HUES48 (cell line): ENCODE data around the gene CARD10.
"Not testable (repeated sequence)": the region's sequence is repeated elsewhere in the genome, so short reads cannot be mapped to it uniquely, and the experiment has no call there.

ENCODE experiments used
- H3K27ac ChIP-seq: one replicate; pipeline ENCODE4 v1.7.0; 2013; ENCODE audit warnings: low read depth, low read length, inconsistent platforms
- H3K27me3 ChIP-seq: 2 replicates; pipeline ENCODE4 v1.6.1; 2013; ENCODE audit warnings: mild to moderate bottlenecking, low read length; ENCODE audit not compliant: control insufficient read depth, insufficient read depth
- H3K36me3 ChIP-seq: 2 replicates; pipeline ENCODE4 v1.6.1; 2013; ENCODE audit warnings: low read length; ENCODE audit not compliant: control insufficient read depth, insufficient read depth
- H3K4me1 ChIP-seq: 2 replicates; pipeline ENCODE4 v1.6.1; 2013; ENCODE audit warnings: mild to moderate bottlenecking, low read length; ENCODE audit not compliant: control insufficient read depth, insufficient read depth
- H3K4me3 ChIP-seq: 2 replicates; pipeline ENCODE4 v1.5.1; 2013; ENCODE audit warnings: mild to moderate bottlenecking, low read depth, low read length
- H3K9ac ChIP-seq: 2 replicates; pipeline ENCODE4 v1.6.1; 2013; ENCODE audit warnings: mild to moderate bottlenecking, low read depth, low read length, moderate library complexity
- H3K9me3 ChIP-seq: 2 replicates; pipeline ENCODE4 v1.6.1; 2013; ENCODE audit warnings: low read length; ENCODE audit not compliant: control insufficient read depth, insufficient read depth

CARD10 gene

DNA sequence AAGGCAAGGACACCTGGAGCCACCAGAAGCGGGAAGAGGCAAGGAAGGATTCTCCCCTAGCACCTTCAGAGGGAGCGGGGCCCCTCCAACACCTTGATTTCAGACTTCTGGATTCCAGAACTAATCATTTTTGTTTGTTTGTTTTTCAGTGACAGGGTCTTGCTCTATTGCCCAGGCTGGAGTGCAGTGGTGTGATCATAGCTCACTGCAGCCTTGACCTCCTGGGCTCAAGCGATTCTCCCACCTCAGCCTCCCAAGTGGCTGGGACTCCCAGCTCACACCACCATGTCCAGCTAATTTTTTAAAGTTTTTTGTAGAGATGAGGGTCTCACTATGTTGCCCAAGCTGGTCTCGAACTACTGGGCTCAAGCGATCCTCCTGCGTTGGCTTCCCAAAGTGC, 20.6 kb upstream of the CARD10 start:
- H3K36me3 ChIP-seq, H3K27me3 ChIP-seq, H3K9me3 ChIP-seq, H3K4me3 ChIP-seq, H3K27ac ChIP-seq, H3K9ac ChIP-seq, H3K4me1 ChIP-seq: not testable (repeated sequence)

DNA sequence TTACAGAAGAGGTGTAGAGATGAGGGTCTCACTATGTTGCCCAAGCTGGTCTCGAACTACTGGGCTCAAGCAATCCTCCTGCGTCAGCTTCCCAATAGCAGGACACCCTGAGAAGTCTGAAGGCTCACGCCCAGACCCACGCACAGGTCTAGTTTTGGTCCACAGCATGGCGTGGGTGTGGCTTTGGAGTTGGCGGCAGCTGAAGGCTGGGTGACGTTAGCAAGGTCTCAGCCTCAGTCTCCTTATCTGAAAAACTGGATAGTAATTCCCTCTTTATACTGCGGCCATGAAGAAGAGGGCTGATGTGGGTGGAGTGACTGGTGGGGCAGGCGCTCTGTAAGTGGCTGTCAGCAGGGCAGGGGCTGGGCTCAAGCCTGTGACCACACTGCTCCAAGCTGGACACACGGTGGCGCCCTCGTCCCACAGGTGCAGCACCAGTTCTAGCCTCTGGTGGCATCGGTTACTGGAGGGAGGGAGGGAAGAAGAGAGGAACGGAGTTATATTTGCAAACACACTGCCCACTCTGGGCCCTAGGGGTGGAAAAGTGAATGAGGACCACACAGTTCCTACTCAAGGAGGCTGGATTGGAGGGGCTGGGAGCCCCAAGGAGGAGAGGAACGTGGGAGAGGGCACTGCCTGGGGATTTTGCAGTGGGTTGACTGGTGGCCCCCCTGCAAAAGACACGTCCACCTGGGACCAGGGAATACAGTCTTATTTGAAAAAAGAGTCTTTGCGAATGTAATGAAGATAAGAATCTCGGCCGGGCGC, 19.6 kb upstream of the CARD10 start:
- Histone ChIP-seq H3K27me3 (no peaks in the 10 kb centered on the region), H3K4me1 (peaks cover 4% of the 10 kb centered on the region; the same call in 1 of the 2 replicates), H3K4me3 (no peak overlapping the region), H3K9ac (no peak overlapping the region), H3K36me3 (no peaks in the 10 kb centered on the region), H3K27ac (no peak overlapping the region), H3K9me3 (no peaks in the 10 kb centered on the region)

DNA sequence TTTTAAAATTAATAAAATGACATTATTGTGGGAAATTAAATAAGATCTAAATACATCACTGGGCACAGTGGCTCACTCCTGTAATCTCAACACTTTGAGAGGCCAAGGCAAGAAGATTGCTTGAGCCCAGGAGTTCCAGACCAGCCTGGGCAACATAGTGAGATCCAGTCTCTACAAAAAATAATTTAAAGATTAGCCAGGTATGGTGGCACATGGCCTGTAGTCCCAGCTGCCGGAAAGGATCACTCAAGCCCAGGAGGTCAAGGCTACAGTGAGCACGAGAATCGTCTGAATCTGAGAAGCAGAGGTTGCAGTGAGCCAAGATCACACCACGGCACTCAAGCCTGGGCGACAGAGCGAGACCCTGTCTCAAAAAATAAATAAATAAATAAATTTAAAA, 15.9 kb upstream of the CARD10 start:
- Histone ChIP-seq H3K27me3 (no peaks in the 10 kb centered on the region), H3K27ac (no peak overlapping the region)

DNA sequence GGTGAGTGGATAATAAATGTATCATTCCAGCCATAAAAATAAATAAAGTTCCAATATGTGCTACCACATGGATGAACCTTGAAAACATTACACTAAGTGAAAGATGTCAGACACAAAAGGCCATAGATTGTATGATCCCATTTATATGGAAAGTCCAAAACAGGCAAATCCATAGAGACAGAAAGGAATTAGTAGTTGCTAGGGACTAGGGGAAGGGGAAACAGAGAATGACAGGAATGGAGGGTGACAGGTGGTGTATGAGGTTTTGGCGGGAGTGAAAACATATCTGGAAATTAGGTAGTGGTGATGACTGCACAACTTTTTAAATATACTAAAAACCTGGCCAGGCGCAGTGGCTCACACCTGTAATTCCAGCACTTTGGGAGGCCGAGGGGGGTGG, 15.2 kb upstream of the CARD10 start:
- no peaks in the 10 kb centered on the region for H3K27me3 ChIP-seq
- no peaks in the 10 kb centered on the region for H3K9me3 ChIP-seq
- no peak overlapping the region for H3K27ac ChIP-seq
- H3K36me3 ChIP-seq, result no peaks in the 10 kb centered on the region
- H3K9ac ChIP-seq, result no peak overlapping the region
- H3K4me1 ChIP-seq, result no peaks in the 10 kb centered on the region
- H3K4me3 ChIP-seq, result no peak overlapping the region

More for the DNA sequence above, 15.9 kb upstream of the CARD10 start:
- Histone ChIP-seq H3K9me3 (no peaks in the 10 kb centered on the region), H3K9ac (no peak overlapping the region), H3K36me3 (no peaks in the 10 kb centered on the region), H3K4me1 (no peaks in the 10 kb centered on the region), H3K4me3 (no peak overlapping the region)

DNA sequence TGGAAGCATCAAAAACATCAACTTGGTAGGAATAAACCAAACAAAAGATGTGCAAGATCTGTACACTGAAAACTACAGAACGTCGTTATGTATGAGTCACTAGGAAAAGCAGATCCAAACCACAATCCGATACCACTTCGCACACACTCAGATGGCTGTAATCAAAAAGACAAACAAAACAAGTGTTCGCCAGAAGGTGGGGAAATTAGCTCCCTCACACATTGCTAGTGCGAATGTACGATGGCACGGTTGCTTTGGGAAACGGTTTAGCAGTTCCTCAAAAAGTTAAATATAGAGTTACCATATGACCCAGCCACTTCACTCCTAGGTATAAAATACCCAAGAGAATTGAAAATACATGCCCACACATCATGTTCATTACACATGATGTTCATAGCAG, 14.8 kb upstream of the CARD10 start:
- no peak overlapping the region for H3K4me3 ChIP-seq
- H3K27ac ChIP-seq, result no peak overlapping the region
- no peaks in the 10 kb centered on the region for H3K4me1 ChIP-seq
- no peaks in the 10 kb centered on the region for H3K27me3 ChIP-seq
- no peaks in the 10 kb centered on the region for H3K9me3 ChIP-seq
- no peak overlapping the region for H3K9ac ChIP-seq
- H3K36me3 ChIP-seq, result no peaks in the 10 kb centered on the region

DNA sequence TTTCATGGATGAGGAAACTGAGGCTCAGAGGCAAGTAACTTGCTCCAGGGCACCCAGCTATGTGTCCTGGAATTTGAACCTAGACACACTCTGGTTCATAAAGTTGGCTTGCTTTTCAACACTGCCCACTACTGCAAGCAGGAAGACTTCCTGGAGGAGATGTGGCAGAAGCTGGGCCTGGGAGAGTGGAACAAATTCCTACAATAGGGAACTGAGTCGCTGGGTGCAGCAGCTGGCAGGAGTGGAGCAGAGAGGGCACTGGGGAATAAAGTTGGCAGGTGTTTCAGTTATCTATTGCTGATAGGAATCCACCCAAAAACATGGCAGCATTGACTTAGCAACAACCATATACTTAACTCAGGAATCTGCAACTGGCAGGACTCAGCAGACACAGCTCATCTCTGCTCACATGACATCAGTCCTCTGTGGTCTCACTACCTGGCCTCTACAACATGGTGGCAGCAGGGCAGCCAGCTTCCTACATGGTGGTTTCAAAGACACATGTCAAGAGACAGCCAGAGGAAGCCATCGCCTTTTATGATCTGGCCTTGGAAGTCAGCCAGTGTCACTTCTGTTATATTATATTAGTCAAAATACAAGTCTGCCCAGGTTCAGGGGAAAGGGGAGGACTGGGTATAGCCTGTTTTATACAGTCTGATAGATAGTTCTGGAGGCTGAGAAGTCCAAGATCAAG, 10.6 kb upstream of the CARD10 start:
- Histone ChIP-seq H3K27ac (no peak overlapping the region), H3K36me3 (no peaks in the 10 kb centered on the region), H3K27me3 (no peaks in the 10 kb centered on the region), H3K4me3 (no peak overlapping the region), H3K9ac (no peak overlapping the region), H3K9me3 (no peaks in the 10 kb centered on the region), H3K4me1 (no peaks in the 10 kb centered on the region)

DNA sequence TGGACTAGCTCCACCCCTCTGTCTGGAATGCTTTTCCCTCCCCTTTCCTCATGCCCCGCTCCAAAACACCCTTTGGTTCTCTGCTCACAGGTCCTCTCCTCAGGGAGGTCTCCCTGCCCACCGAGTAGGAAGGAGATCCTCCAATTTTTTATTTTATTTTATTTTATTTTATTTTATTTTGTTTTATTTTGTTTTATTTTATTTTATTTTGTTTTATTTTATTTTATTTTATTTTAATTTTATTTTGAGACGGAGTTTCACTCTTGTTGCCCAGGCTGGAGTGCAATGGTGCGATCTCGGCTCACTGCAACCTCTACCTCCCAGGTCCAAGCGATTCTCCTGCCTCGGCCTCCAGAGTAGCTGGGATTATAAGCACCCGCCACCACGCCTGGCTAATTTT, 8.7 kb upstream of the CARD10 start:
- H3K4me1 ChIP-seq, H3K4me3 ChIP-seq, H3K36me3 ChIP-seq, H3K27ac ChIP-seq, H3K9me3 ChIP-seq, H3K27me3 ChIP-seq, H3K9ac ChIP-seq: not testable (repeated sequence)

DNA sequence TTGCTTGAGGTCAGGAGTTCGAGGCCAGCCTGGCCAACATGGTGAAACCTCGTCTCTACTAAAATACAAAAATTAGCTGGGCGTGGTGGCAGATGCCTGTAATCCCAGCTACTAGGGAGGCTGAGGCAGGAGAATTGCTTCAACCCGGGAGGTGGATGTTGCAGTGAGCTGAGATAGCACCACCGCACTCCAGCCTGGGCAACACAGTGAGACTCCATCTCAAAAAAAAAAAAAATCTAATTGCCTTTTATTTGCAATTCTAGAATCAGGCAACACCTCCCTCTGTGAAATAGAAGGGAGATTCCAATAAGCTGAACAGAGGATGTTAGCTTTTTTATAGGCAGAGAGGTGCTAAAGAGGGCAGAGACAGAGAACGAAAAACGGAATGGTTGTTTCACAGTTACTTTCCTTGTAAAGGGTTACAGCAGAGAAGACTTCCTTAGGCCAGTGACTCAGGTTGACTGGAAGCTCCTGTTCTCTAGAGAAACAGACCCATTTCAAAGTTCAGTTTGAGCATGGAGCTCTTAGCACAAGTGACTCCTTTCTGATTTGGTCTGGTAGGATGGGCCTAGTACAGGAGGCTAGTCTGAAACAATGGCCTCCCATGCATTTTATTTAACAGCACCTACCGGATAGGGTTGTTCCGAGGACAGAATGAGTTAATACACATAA, 8.0 kb upstream of the CARD10 start:
- not testable (repeated sequence) for H3K4me3 ChIP-seq, H3K9me3 ChIP-seq, H3K9ac ChIP-seq, H3K4me1 ChIP-seq, H3K27ac ChIP-seq, H3K36me3 ChIP-seq, H3K27me3 ChIP-seq

DNA sequence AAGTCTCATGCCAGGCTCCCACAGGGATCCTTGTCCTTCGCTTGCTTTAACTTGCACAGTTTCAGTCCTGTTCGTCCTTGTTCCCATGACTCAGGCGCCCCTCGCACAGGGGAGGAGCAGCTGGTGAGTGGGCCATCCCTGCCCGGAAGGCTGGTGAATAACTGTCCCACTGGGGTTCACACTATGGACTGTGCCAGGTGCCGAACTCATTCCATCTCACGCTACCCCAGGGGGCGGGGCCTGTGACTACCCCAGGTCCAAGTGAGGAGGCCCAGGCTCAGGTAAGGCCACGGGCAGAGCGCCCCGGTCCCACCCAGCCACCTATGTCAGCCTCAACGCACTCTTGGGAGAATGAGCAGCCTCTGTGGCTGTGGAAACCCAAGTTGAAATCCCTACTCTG, 7.2 kb upstream of the CARD10 start:
- Histone ChIP-seq H3K27ac (no peak overlapping the region), H3K9ac (no peak overlapping the region), H3K27me3 (peaks cover under 1% of the 10 kb centered on the region; the same call in 1 of the 2 replicates), H3K4me1 (no peaks in the 10 kb centered on the region), H3K4me3 (no peak overlapping the region), H3K9me3 (no peaks in the 10 kb centered on the region), H3K36me3 (no peaks in the 10 kb centered on the region)

DNA sequence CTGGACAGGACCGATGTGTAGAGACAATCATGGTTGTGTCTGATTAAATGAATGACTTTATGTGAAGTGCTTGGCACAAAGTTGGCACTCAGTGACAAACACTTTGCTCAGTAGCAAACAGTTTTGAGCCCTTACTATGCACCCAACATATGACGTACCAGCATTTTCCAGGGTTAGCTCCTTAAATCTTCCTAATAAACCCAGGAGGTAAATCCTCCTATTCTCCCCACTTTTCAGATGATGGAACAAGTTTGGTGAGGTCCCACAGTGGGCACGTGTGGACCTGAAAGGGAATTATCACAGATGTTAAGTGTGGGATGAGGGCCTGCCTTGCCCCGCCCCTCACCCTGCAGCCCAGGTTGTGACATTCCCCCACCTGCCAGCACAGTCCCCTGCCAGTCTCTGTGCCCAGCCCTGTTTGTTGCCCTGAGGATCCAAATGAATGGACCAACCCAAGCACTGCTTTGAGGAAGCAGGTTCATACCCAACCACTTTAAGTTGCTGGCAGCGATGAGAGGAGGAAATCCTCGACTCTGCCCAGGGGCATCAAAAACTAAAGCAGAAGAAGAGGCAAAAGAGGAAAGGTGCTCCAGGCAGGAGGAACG, 6.6 kb upstream of the CARD10 start:
- Histone ChIP-seq H3K9ac (no peak overlapping the region), H3K27me3 (peaks cover 3% of the 10 kb centered on the region; the same call in 1 of the 2 replicates), H3K9me3 (no peaks in the 10 kb centered on the region), H3K4me3 (no peak overlapping the region), H3K36me3 (no peaks in the 10 kb centered on the region), H3K4me1 (no peaks in the 10 kb centered on the region), H3K27ac (no peak overlapping the region)
